PC-3 (cell line): ENCODE data around the gene DSTN. TPM values are rescaled to one million over a fixed set of nuclear protein-coding genes. Genes with fewer than 3 reads are reported as not detected.
A peak's percentile ranks its signal among the peaks of the same experiment; 100 is the strongest.

Experiments used
- ATAC-seq: fragments of 200-7000 bp; cut with Tn5 transposase; 2 replicates; pipeline ENCODE4 v1.9.1; 2020; ENCODE audit warnings: mild to moderate bottlenecking, moderate library complexity
- BruUV-seq: library from RNA; stranded (reverse); fragments of 400-500 nt; replicated peaks from 2 replicates; lab custom pipeline; 2021; lab: Mats Ljungman, UMichigan
- CTCF ChIA-PET: fragments of 300-600 bp; sonication (Branson Sonifier 250); formaldehyde crosslinking; loops from one replicate; lab custom pipeline; 2022; ENCODE audit warnings: antibody characterized with exemption; lab: Charles Lee
- POLR2A ChIA-PET: fragments of 300-600 bp; sonication (Branson Sonifier 250); formaldehyde crosslinking; loops from one replicate; lab custom pipeline; 2022; ENCODE audit warnings: antibody characterized with exemption; ENCODE audit not compliant: unreplicated experiment; lab: Charles Lee
- DNase-seq: peaks from one replicate; pipeline ENCODE4 v3.0.0-alpha.2; 2015
- H2AFZ ChIP-seq: fragments of 300-600 bp; sonication (generic); 2 replicates; pipeline ENCODE4 v1.6.0; 2016; ENCODE audit warnings: antibody characterized with exemption, low read length
- H3F3A ChIP-seq: fragments of 300-600 bp; sonication (generic); one replicate; pipeline ENCODE4 v1.6.0; 2017; ENCODE audit warnings: antibody characterized with exemption, low read length, control low read depth, mild to moderate bottlenecking; ENCODE audit not compliant: unreplicated experiment
- H3K27ac ChIP-seq: fragments of 300-600 bp; sonication (generic); 2 replicates; pipeline ENCODE4 v1.5.1; 2016; ENCODE audit warnings: mild to moderate bottlenecking, low read length
- H3K27me3 ChIP-seq: fragments of 300-600 bp; sonication (generic); 2 replicates; pipeline ENCODE4 v1.6.1; 2016; ENCODE audit warnings: low read length, mixed read lengths
- H3K36me3 ChIP-seq: fragments of 300-600 bp; sonication (generic); 2 replicates; pipeline ENCODE4 v1.6.1; 2016; ENCODE audit warnings: low read depth, mixed run types, low read length, mixed read lengths
- H3K4me1 ChIP-seq: fragments of 300-600 bp; sonication (generic); 2 replicates; pipeline ENCODE4 v1.5.1; 2016; ENCODE audit warnings: low read length; ENCODE audit not compliant: insufficient read depth
- H3K4me2 ChIP-seq: fragments of 300-600 bp; sonication (generic); 2 replicates; pipeline ENCODE4 v1.6.0; 2016; ENCODE audit warnings: low read length
- H3K4me3 ChIP-seq: fragments of 300-600 bp; sonication (generic); 2 replicates; pipeline ENCODE4 v1.5.1; 2016; ENCODE audit warnings: mild to moderate bottlenecking, low read length, mixed read lengths
- H3K79me2 ChIP-seq: fragments of 300-600 bp; sonication (generic); 2 replicates; pipeline ENCODE4 v1.6.1; 2017; ENCODE audit warnings: low read length, mixed read lengths
- H3K9ac ChIP-seq: fragments of 300-600 bp; sonication (generic); 2 replicates; pipeline ENCODE4 v1.6.0; 2016; ENCODE audit warnings: mild to moderate bottlenecking, low read length
- H3K9me2 ChIP-seq: fragments of 300-600 bp; sonication (generic); replicated peaks from 2 replicates; pipeline ENCODE4 v1.6.1; 2016; ENCODE audit warnings: mixed run types, low read length, mixed read lengths
- H3K9me3 ChIP-seq: fragments of 300-600 bp; sonication (generic); 2 replicates; pipeline ENCODE4 v1.6.1; 2016; ENCODE audit warnings: low read length, mixed read lengths
- H4K20me1 ChIP-seq: fragments of 300-600 bp; sonication (generic); 2 replicates; pipeline ENCODE4 v1.6.1; 2016; ENCODE audit warnings: low read length, mixed read lengths
- CTCF ChIP-seq: fragments of 300-600 bp; sonication (generic); conservative IDR thresholded peaks from 2 replicates; pipeline ENCODE4 v1.5.1; 2017; ENCODE audit warnings: antibody characterized with exemption, low read depth, mild to moderate bottlenecking, low read length
- EZH2 ChIP-seq: fragments of 300-600 bp; sonication (generic); IDR thresholded peaks from one replicate; pipeline ENCODE4 v1.6.1; 2017; ENCODE audit warnings: antibody characterized with exemption, mild to moderate bottlenecking, low read length; ENCODE audit not compliant: unreplicated experiment
- EZH2phosphoT487 ChIP-seq: fragments of 300-600 bp; sonication (generic); IDR thresholded peaks from 2 replicates; pipeline ENCODE4 v1.6.1; 2018; ENCODE audit warnings: mild to moderate bottlenecking, antibody characterized with exemption, low read length, borderline replicate concordance
- intact Hi-C: fragments of 100-400 bp; cut with micrococcal nuclease; formaldehyde crosslinking; loops from 2 replicates; pipeline ENCODE4 v1.9.0; 2023
- total RNA-seq: library from RNA; depleted of rRNA; stranded (reverse); fragments of >200 nt; gene quantifications from 2 replicates; pipeline ENCODE4 v1.2.3, GENCODE V29; 2014

DSTN gene
- total RNA-seq, 1 experiment from 2014 or later: 182 TPM

GRCh38 chr20:17559338-17559737, 10.5 kb upstream of the DSTN start:
- ATAC-seq (no peak), DNase-seq (peak; percentile 11)
- Histone ChIP-seq H2AFZ (no peak overlapping the region), H3K9ac (peak overlapping the region; percentile 95), H3K9me3 (no peaks in the 10 kb centered on the region), H3K4me1 (peaks cover 50% of the 10 kb centered on the region), H3K27me3 (no peaks in the 10 kb centered on the region), H3K27ac (peak overlapping the region; percentile 98), H3K79me2 (no peaks in the 10 kb centered on the region), H4K20me1 (no peaks in the 10 kb centered on the region), H3K4me2 (peak overlapping the region; percentile 88), H3K4me3 (peak overlapping the region; percentile 64), H3F3A (peaks cover 14% of the 10 kb centered on the region), H3K9me2 (no peaks in the 10 kb centered on the region), H3K36me3 (no peaks in the 10 kb centered on the region)
- no peak for TF ChIP-seq CTCF
- TF ChIP-seq EZH2phosphoT487: no peak
- no peak for TF ChIP-seq EZH2
- ChIA-PET POLR2A (interaction anchor here (0.6 to 1.0 kb wide), 4 partner anchors 10 to 121 kb away, joined by 4 to 11 read pairs (median 6); partner anchors contain the start of gene DSTN), CTCF (no interaction called here)
- BruUV-seq: no TSS peak
- intact Hi-C loops: loop anchor here (5.0 kb wide), 1 partner anchor 693 kb away; no protein-coding TSS in a partner anchor

- no peak overlapping the region for H3K4me3 ChIP-seq
- H3K9me3 ChIP-seq: no peaks in the 10 kb centered on the region
- CTCF ChIA-PET: no interaction called here
- no peaks in the 10 kb centered on the region for H3K79me2 ChIP-seq
- no peaks in the 10 kb centered on the region for H3K36me3 ChIP-seq
- no peak overlapping the region for H2AFZ ChIP-seq
- peak; percentile 4 for DNase-seq
- no TSS peak for BruUV-seq
- no peak for TF ChIP-seq EZH2
- no peak for TF ChIP-seq EZH2phosphoT487
- TF ChIP-seq CTCF: no peak
- no peaks in the 10 kb centered on the region for H3K27me3 ChIP-seq
- no peak overlapping the region for H3K4me2 ChIP-seq
- ATAC-seq: no peak
- H3K9ac ChIP-seq: no peak overlapping the region
- H3K4me1 ChIP-seq: peaks cover 58% of the 10 kb centered on the region
- no peaks in the 10 kb centered on the region for H4K20me1 ChIP-seq
- intact Hi-C loops: no loop called here
- POLR2A ChIA-PET: no interaction called here
- H3K27ac ChIP-seq: peak overlapping the region; percentile 98
- peaks cover 14% of the 10 kb centered on the region for H3F3A ChIP-seq
- H3K9me2 ChIP-seq: no peaks in the 10 kb centered on the region
These were observed 9.4 kb upstream of the DSTN start for GRCh38 chr20:17560344-17561074.

- Histone ChIP-seq H3K9me2 (no peaks in the 10 kb centered on the region), H3K36me3 (no peaks in the 10 kb centered on the region), H4K20me1 (no peaks in the 10 kb centered on the region), H3K9ac (peak overlapping the region; percentile 30; the same call in 1 of the 2 replicates), H3K79me2 (peaks cover 4% of the 10 kb centered on the region), H2AFZ (peak overlapping the region; percentile 61), H3K9me3 (no peaks in the 10 kb centered on the region), H3K27me3 (no peaks in the 10 kb centered on the region), H3K4me1 (peaks cover 42% of the 10 kb centered on the region), H3K4me2 (no peak overlapping the region), H3F3A (peaks cover 8% of the 10 kb centered on the region), H3K27ac (peak overlapping the region; percentile 71), H3K4me3 (no peak overlapping the region)
- ChIA-PET POLR2A (no interaction called here), CTCF (no interaction called here)
- no peak for TF ChIP-seq EZH2phosphoT487
- TF ChIP-seq CTCF: no peak
- no peak for TF ChIP-seq EZH2
- ATAC-seq: no peak
- intact Hi-C loops: no loop called here
- BruUV-seq: no TSS peak
- DNase-seq: peak; percentile 31
These were observed 7.0 kb upstream of the DSTN start for GRCh38 chr20:17562804-17563305.
